Activated CD4-positive, alpha-beta T cell treated with anti-CD3 and anti-CD28 coated beads for 36 hours (primary cell): ENCODE results near the gene TSPAN14. TPM values are rescaled to one million over a fixed set of nuclear protein-coding genes. Genes with fewer than 3 reads are reported as not detected.

Experiments
- ATAC-seq: fragments of 200-7000 bp; cut with Tn5 transposase; one replicate; pipeline ENCODE4 v1.10.0; 2021; ENCODE audit warnings: mild to moderate bottlenecking, moderate library complexity
- CTCF ChIA-PET: fragments of 350-600 bp; sonication (Branson Sonifier 250); formaldehyde crosslinking; loops from one replicate; lab custom pipeline; 2021; ENCODE audit warnings: antibody characterized with exemption; lab: Charles Lee
- POLR2A ChIA-PET: fragments of 350-600 bp; sonication (Branson Sonifier 250); formaldehyde crosslinking; loops from one replicate; lab custom pipeline; 2021; ENCODE audit warnings: antibody characterized with exemption, inconsistent platforms; lab: Charles Lee
- DNase-seq: peaks from one replicate; pipeline ENCODE4 v3.0.0-alpha.2; 2020
- H3K27ac Mint-ChIP-seq: one replicate; pipeline ENCODE4 v1.8.0; 2021; ENCODE audit warnings: mixed read lengths
- H3K27me3 Mint-ChIP-seq: one replicate; pipeline ENCODE4 v1.8.0; 2021; ENCODE audit warnings: mixed read lengths
- H3K36me3 Mint-ChIP-seq: one replicate; pipeline ENCODE4 v1.8.0; 2021; ENCODE audit warnings: low read depth, mixed read lengths
- H3K4me1 Mint-ChIP-seq: one replicate; pipeline ENCODE4 v1.8.0; 2021; ENCODE audit warnings: mixed read lengths
- H3K4me3 Mint-ChIP-seq: one replicate; pipeline ENCODE4 v1.8.0; 2021; ENCODE audit warnings: mild to moderate bottlenecking, moderate library complexity, mixed read lengths
- H3K9me3 Mint-ChIP-seq: one replicate; pipeline ENCODE4 v1.8.0; 2021; ENCODE audit warnings: low read depth, mixed read lengths
- intact Hi-C, 2 experiments: fragments of 100-400 bp; cut with DNase I in 1 of 2; cut with micrococcal nuclease in 1 of 2; formaldehyde crosslinking; loops; one replicate each; pipeline versions ENCODE4 v1.14.2 to v1.15.1; 2022 to 2024; cut with DNase I, micrococcal nuclease
- total RNA-seq, 2 experiments: library from RNA; stranded (reverse); gene quantifications; one replicate each; pipeline ENCODE4 v1.2.3, GENCODE V29; 2021

Gene TSPAN14
- total RNA-seq, 2 experiments from 2014 or later, result 37.6 to 43.8 TPM

- H3K36me3 Mint-ChIP-seq, result peaks cover 19% of the 10 kb centered on the region
- H3K4me1 Mint-ChIP-seq, result peaks cover 45% of the 10 kb centered on the region
- H3K4me3 Mint-ChIP-seq, result peak overlapping the region; percentile 99
- intact Hi-C loops, result loop anchor here (1.0 to 10.0 kb wide), 7 partner anchors 18 to 1130 kb away; partner anchors contain the start of gene ANXA11 (in 1 of the 2)
- H3K27ac Mint-ChIP-seq, result peak overlapping the region; percentile 98
- DNase-seq, result peak; percentile 56
- ATAC-seq, result peak; percentile 5
- H3K9me3 Mint-ChIP-seq, result no peaks in the 10 kb centered on the region
- POLR2A ChIA-PET, result interaction anchor here (0.8 kb wide), 1 partner anchor 30 kb away, joined by 3 read pairs; no protein-coding TSS in a partner anchor
- H3K27me3 Mint-ChIP-seq, result no peaks in the 10 kb centered on the region
- CTCF ChIA-PET, result interaction anchor here (1.2 to 21.2 kb wide), 4 partner anchors 14 to 49 kb away, joined by 3 to 372 read pairs (median 38); no protein-coding TSS in a partner anchor
Observed at GRCh38 chr10:80454513-80455460, 677 bp downstream of the TSPAN14 start.

DNA sequence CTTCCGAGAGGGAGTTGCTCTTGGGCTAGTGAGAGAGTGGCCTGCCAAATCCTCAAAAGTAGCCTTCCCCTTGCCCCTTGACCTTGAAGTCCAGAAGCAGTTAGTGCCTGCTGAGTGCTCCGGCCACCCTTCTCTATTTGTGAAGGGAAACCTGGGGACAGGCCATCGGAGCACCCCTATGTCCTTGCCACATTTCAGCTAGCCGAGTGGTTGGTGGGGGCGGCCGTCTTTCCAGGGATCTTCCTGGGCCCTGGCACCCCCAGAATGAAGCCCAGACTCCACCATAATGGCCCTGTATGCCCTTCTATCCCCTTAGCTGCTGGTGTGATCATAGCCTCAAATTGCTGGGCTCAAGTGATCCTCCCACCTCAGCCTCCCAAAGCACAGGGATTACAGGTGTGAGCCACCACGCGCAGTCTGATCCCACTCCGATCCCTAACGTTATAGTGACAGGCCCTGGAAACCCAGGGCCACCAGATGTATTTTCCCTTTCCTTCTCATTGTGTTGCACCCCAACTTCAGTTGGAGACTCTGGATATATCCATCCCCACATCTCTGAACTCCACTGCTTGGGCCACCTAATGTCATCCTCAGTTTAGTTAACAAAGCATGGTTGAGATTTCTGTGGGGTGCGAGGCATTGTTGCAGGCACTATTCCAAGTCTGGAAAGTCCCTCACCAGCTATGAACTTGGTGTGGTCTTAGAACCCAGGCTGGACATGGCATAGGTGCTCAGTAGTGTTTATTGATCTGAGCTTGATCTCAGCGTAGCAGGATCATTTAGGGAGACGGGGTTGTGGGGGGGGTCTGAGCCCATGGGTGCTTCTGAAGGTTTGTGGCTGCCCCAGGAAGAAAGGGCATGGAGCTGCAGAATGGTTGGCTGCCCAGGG lies 1.6 kb downstream of the TSPAN14 start:
- ChIA-PET CTCF (interaction anchor here (0.9 to 21.2 kb wide), 7 partner anchors 11 to 48 kb away, joined by 3 to 372 read pairs (median 6); no protein-coding TSS in a partner anchor), POLR2A (interaction anchor here (0.6 to 1.8 kb wide), 5 partner anchors 17 to 268 kb away, joined by 3 to 7 read pairs (median 4); no protein-coding TSS in a partner anchor)
- DNase-seq (peak; percentile 20), ATAC-seq (no peak)
- Mint-ChIP-seq H3K9me3 (no peaks in the 10 kb centered on the region), H3K27me3 (no peaks in the 10 kb centered on the region), H3K4me3 (peak overlapping the region; percentile 99), H3K4me1 (peaks cover 54% of the 10 kb centered on the region), H3K27ac (peak overlapping the region; percentile 98), H3K36me3 (peaks cover 19% of the 10 kb centered on the region)
- intact Hi-C loops, result loop anchor here (2.0 to 10.0 kb wide), 3 partner anchors 47 to 1131 kb away; partner anchors contain the start of gene PRXL2A (in 1 of the 2)

DNA sequence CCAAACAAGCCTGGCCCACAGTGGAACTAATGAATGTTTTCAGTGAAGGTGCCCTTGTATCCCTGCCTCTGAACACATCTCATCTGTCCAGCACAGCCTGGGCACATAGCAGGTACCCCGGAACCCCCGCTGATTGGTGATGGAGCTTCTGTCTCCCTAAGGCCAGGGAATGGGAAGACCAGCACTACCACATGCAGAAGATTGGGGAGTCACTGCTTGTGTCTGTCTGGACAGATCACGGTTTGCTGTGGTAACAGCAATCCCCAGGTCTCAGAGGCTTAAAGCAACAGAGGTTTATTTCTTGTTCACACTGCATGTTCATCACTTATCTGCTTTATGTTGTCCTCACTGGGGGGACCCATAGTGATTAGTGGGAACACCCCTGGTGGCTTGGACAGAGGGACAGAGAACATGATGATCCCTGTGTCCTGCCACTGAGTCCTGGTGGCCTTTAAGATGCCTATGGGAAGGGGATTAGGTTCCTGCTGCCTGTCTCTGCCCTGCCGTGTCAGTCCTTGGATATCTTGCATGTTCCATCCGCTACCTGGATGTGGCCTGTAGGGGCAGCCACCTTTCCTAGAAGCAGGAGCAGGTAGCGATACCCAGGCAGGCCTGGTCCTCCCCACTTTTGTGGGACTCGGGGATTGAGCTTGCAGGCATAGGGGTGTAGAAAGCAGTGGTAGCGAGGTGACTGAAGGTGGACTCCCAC lies 3.6 kb downstream of the TSPAN14 start:
- ATAC-seq (no peak), DNase-seq (no peak)
- H3K4me1 Mint-ChIP-seq, result peaks cover 74% of the 10 kb centered on the region
- peaks cover 19% of the 10 kb centered on the region for H3K36me3 Mint-ChIP-seq
- H3K4me3 Mint-ChIP-seq, result peak overlapping the region; percentile 99
- intact Hi-C loops, result loop anchor here (1.0 to 10.0 kb wide), 4 partner anchors 15 to 1133 kb away; partner anchors contain the start of gene PRXL2A (in 1 of the 2)
- H3K27ac Mint-ChIP-seq, result peak overlapping the region; percentile 98
- POLR2A ChIA-PET, result interaction anchor here (1.8 kb wide), 1 partner anchor 41 kb away, joined by 7 read pairs; no protein-coding TSS in a partner anchor
- CTCF ChIA-PET, result interaction anchor here (0.9 to 21.2 kb wide), 7 partner anchors 11 to 70 kb away, joined by 3 to 372 read pairs (median 8); no protein-coding TSS in a partner anchor
- no peaks in the 10 kb centered on the region for H3K9me3 Mint-ChIP-seq
- no peaks in the 10 kb centered on the region for H3K27me3 Mint-ChIP-seq

GRCh38 chr10:80458263-80458625 lies 4.1 kb downstream of the TSPAN14 start:
- Mint-ChIP-seq H3K4me3 (peak overlapping the region; percentile 99), H3K9me3 (no peaks in the 10 kb centered on the region), H3K4me1 (peaks cover 77% of the 10 kb centered on the region), H3K27ac (peak overlapping the region; percentile 98), H3K36me3 (peaks cover 19% of the 10 kb centered on the region), H3K27me3 (no peaks in the 10 kb centered on the region)
- ATAC-seq, result no peak
- no peak for DNase-seq
- intact Hi-C loops, result loop anchor here in 1 of 2 experiments (1.0 to 10.0 kb wide), 2 partner anchors 27 to 1133 kb away; no protein-coding TSS in a partner anchor
- CTCF ChIA-PET, result interaction anchor here (0.7 to 21.2 kb wide), 9 partner anchors 11 to 387 kb away, joined by 3 to 372 read pairs (median 3); no protein-coding TSS in a partner anchor
- POLR2A ChIA-PET, result interaction anchor here (0.7 kb wide), 1 partner anchor 13 kb away, joined by 8 read pairs; no protein-coding TSS in a partner anchor

GRCh38 chr10:80458638-80459037 lies 4.5 kb downstream of the TSPAN14 start:
- Mint-ChIP-seq H3K4me1 (peaks cover 77% of the 10 kb centered on the region), H3K4me3 (peak overlapping the region; percentile 99), H3K36me3 (peaks cover 23% of the 10 kb centered on the region), H3K27me3 (no peaks in the 10 kb centered on the region), H3K27ac (peak overlapping the region; percentile 98), H3K9me3 (no peaks in the 10 kb centered on the region)
- ATAC-seq, result no peak
- ChIA-PET POLR2A (interaction anchor here (0.7 to 1.2 kb wide), 4 partner anchors 14 to 47 kb away, joined by 3 to 8 read pairs (median 4); no protein-coding TSS in a partner anchor), CTCF (interaction anchor here (0.7 to 21.2 kb wide), 10 partner anchors 10 to 387 kb away, joined by 3 to 372 read pairs (median 4); partner anchors contain the start of gene PRXL2A)
- no peak for DNase-seq
- intact Hi-C loops, result loop anchor here (1.0 to 10.0 kb wide), 4 partner anchors 10 to 1134 kb away; no protein-coding TSS in a partner anchor

GRCh38 chr10:80459047-80459865 lies 5.1 kb downstream of the TSPAN14 start:
- DNase-seq (peak; percentile 84), ATAC-seq (peak; percentile 52)
- Mint-ChIP-seq H3K36me3 (peaks cover 26% of the 10 kb centered on the region), H3K27me3 (no peaks in the 10 kb centered on the region), H3K4me1 (peaks cover 82% of the 10 kb centered on the region), H3K27ac (peak overlapping the region; percentile 98), H3K4me3 (peak overlapping the region; percentile 99), H3K9me3 (no peaks in the 10 kb centered on the region)
- ChIA-PET POLR2A (interaction anchor here (0.7 to 1.2 kb wide), 4 partner anchors 14 to 47 kb away, joined by 3 to 8 read pairs (median 4); no protein-coding TSS in a partner anchor), CTCF (interaction anchor here (0.7 to 21.2 kb wide), 14 partner anchors 10 to 388 kb away, joined by 3 to 372 read pairs (median 3); partner anchors contain the start of gene PRXL2A)
- intact Hi-C loops, result loop anchor here (1.0 to 10.0 kb wide), 3 partner anchors 9 to 1134 kb away; no protein-coding TSS in a partner anchor

GRCh38 chr10:80460399-80461207 lies 6.5 kb downstream of the TSPAN14 start:
- intact Hi-C loops, result no loop called here
- H3K9me3 Mint-ChIP-seq, result no peaks in the 10 kb centered on the region
- H3K4me1 Mint-ChIP-seq, result peaks cover 96% of the 10 kb centered on the region
- DNase-seq, result no peak
- ATAC-seq, result no peak
- H3K27ac Mint-ChIP-seq, result peak overlapping the region; percentile 98
- POLR2A ChIA-PET, result interaction anchor here (1.2 kb wide), 1 partner anchor 45 kb away, joined by 3 read pairs; no protein-coding TSS in a partner anchor
- H3K4me3 Mint-ChIP-seq, result peak overlapping the region; percentile 99
- H3K27me3 Mint-ChIP-seq, result no peaks in the 10 kb centered on the region
- CTCF ChIA-PET, result interaction anchor here (0.7 to 21.2 kb wide), 8 partner anchors 8 to 43 kb away, joined by 3 to 372 read pairs (median 8); no protein-coding TSS in a partner anchor
- H3K36me3 Mint-ChIP-seq, result peaks cover 22% of the 10 kb centered on the region
